Gastrocnemius medialis (tissue), 4 donors: ENCODE measurements around the gene C19orf38.

Experiments
- POLR2A ChIP-seq, 2 donors: fragments of 450-650 bp; IDR thresholded peaks; one replicate each; pipeline ENCODE4 v1.6.1; 2017; ENCODE audit warnings: antibody characterized with exemption in 2 of 2, mild to moderate bottlenecking in 2 of 2, moderate library complexity in 2 of 2
- TF ChIP-seq, protein P1 (sequence below), 5 experiments: fragments of 450-650 bp in 3 of 5; fragments of 200-600 bp in 2 of 5; sonication (generic) in 2 of 5; IDR thresholded peaks in 4 of 5; conservative IDR thresholded peaks in 1 of 5; 1 replicate in 4 of 5; 2 replicates in 1 of 5; pipeline ENCODE4 v1.5.1; 2016 to 2019; ENCODE audit warnings: antibody characterized with exemption in 5 of 5, mild to moderate bottlenecking in 3 of 5, moderate library complexity in 3 of 5

DNA sequence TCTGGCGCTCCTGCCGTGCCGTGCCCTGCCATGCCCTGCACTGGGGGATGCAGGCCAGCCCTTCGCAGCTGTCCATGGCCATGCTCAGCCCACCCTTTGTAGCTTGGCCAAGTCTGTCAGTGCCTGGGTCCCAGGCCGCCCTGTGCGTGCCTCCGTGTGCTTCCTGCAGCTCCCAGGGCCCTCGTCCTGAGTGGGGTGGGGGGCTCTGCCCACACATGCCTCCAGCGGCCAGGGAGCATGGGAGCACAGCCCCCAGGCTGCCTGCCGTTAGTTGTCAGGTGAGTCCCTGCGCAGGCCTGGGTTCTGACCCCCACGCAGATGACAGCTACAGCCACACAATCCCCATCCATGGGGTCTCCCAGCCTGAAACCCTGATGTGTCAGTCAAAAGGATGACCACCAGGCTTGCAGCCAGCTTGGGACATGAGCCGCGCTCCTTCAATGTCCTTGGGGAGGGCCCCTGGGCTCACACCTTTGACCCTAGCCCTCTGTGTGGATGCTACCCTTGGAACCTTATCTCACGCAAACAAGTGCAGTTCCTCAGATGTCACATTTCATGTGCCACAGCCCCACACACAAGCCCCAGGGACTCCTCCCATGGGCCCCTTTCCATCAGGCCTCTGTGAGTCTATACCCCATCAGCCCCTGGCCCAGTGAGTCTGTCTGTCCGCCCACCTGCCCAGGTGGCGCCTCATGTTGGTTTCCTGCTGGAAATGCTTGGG is 36.7 kb upstream of the C19orf38 start:
- TF ChIP-seq, protein P1, sequence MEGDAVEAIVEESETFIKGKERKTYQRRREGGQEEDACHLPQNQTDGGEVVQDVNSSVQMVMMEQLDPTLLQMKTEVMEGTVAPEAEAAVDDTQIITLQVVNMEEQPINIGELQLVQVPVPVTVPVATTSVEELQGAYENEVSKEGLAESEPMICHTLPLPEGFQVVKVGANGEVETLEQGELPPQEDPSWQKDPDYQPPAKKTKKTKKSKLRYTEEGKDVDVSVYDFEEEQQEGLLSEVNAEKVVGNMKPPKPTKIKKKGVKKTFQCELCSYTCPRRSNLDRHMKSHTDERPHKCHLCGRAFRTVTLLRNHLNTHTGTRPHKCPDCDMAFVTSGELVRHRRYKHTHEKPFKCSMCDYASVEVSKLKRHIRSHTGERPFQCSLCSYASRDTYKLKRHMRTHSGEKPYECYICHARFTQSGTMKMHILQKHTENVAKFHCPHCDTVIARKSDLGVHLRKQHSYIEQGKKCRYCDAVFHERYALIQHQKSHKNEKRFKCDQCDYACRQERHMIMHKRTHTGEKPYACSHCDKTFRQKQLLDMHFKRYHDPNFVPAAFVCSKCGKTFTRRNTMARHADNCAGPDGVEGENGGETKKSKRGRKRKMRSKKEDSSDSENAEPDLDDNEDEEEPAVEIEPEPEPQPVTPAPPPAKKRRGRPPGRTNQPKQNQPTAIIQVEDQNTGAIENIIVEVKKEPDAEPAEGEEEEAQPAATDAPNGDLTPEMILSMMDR (IDR thresholded peaks at IDR 0.05 in 4 of 5, conservative IDR thresholded peaks at IDR 0.05 in 1 of 5) = no peak
- TF ChIP-seq POLR2A (IDR thresholded peaks at IDR 0.05) = no peak
